RWPE1 (cell line): ENCODE measurements around the gene DOHH.
"Not testable (repeated sequence)": the region's sequence is repeated elsewhere in the genome, so short reads cannot be mapped to it uniquely, and the experiment has no call there.

Source experiments
- CTCF ChIA-PET: fragments of 350-600 bp; sonication (Branson Sonifier 250); formaldehyde crosslinking; extraction: SDS; loops from one replicate; lab custom pipeline; 2021; lab: Yijun Ruan, JAX
- POLR2A ChIA-PET: fragments of 400-600 bp; formaldehyde crosslinking; extraction: SDS; loops from one replicate; lab custom pipeline; 2020; ENCODE audit warnings: antibody characterized with exemption; ENCODE audit not compliant: low non-redundant PET; lab: Yijun Ruan, JAX
- DNase-seq: peaks from one replicate; pipeline ENCODE4 v3.0.0; 2012; ENCODE audit warnings: low spot score
- H3K27ac ChIP-seq: fragments of 450-650 bp; 2 replicates; pipeline ENCODE4 v1.5.1; 2017
- CTCF ChIP-seq: fragments of 450-650 bp; conservative IDR thresholded peaks from 2 replicates; pipeline ENCODE4 v1.5.1; 2017; ENCODE audit warnings: low read depth, mild to moderate bottlenecking

Gene DOHH

GRCh38 chr19:3532154-3532786 lies 31.8 kb upstream of the DOHH start:
- ChIA-PET CTCF (no interaction called here), POLR2A (no interaction called here)
- TF ChIP-seq CTCF, result no peak
- no peak overlapping the region for H3K27ac ChIP-seq
- no peak for DNase-seq

- no peak for TF ChIP-seq CTCF
- POLR2A ChIA-PET, result no interaction called here
- DNase-seq, result no peak
- H3K27ac ChIP-seq, result 0 out of 2 replicates have a peak overlapping the region, but pooled peaks have one; percentile 5
- CTCF ChIA-PET, result no interaction called here
Observed at GRCh38 chr19:3531716-3532115, 31.2 kb upstream of the DOHH start.

- no peak for TF ChIP-seq CTCF
- DNase-seq, result no peak
- CTCF ChIA-PET, result no interaction called here
- POLR2A ChIA-PET, result no interaction called here
- no peak overlapping the region for H3K27ac ChIP-seq
Observed at GRCh38 chr19:3530389-3530788, 29.9 kb upstream of the DOHH start.

GRCh38 chr19:3529299-3529698 lies 28.8 kb upstream of the DOHH start:
- H3K27ac ChIP-seq, CTCF ChIA-PET, DNase-seq: not testable (repeated sequence)

GRCh38 chr19:3528539-3529211 lies 28.2 kb upstream of the DOHH start:
- CTCF ChIA-PET, result no interaction called here
- POLR2A ChIA-PET, result no interaction called here
- DNase-seq, result no peak
- H3K27ac ChIP-seq, result no peak overlapping the region
- no peak for TF ChIP-seq CTCF

More at GRCh38 chr19:3529299-3529698, 28.8 kb upstream of the DOHH start:
- POLR2A ChIA-PET, result not testable (repeated sequence)

- ChIA-PET POLR2A (no interaction called here), CTCF (no interaction called here)
- H3K27ac ChIP-seq, result no peak overlapping the region
- no peak for TF ChIP-seq CTCF
- DNase-seq, result no peak
Observed at GRCh38 chr19:3528080-3528479, 27.6 kb upstream of the DOHH start.

- POLR2A ChIA-PET, result no interaction called here
- DNase-seq, result no peak
- H3K27ac ChIP-seq, result no peak overlapping the region
- no peak for TF ChIP-seq CTCF
- CTCF ChIA-PET, result no interaction called here
Observed at GRCh38 chr19:3527238-3527910, 26.9 kb upstream of the DOHH start.
